ENCODE results near the gene ZSCAN10. TPM values are rescaled to one million over a fixed set of nuclear protein-coding genes. Genes with fewer than 3 reads are reported as not detected.
A peak's percentile ranks its signal among the peaks of the same experiment; 100 is the strongest.

ZSCAN10 gene
- total and polyA plus RNA-seq, 7 donors: 0.07 to 0.16 TPM; not detected in 5

- Histone ChIP-seq H3K27ac (peak overlapping the region; percentile 59), H3K4me1 (peaks cover 28% of the 10 kb centered on the region), H3K9me3 (no peaks in the 10 kb centered on the region), H3K36me3 (ENCODE audit: insufficient read depth in 1 of 2, low read depth in 1 of 2) (peaks cover 0 to 41% of the 10 kb centered on the region in 2 donors), H3K27me3 (ENCODE audit: insufficient read depth in 3 of 3, low read length in 2 of 3) (no peaks in the 10 kb centered on the region), H3K4me3 (peak overlapping the region; percentile 57)
- TF ChIP-seq CTCF (IDR thresholded peaks at IDR 0.05): peak; percentile 89
- ATAC-seq (peak; percentile 64 to 85 (median 76)), DNase-seq (peak; percentile 58 to 83)
- intact Hi-C loops (cut with DNase I): loop anchor here (1.0 to 5.0 kb wide), 3 partner anchors 38 to 72 kb away; no protein-coding TSS in a partner anchor
- 14 to 19% (median 18%) methylated on average over 28 of the region's 28 CpGs for WGBS, 3 donors
Observed at GRCh38 chr16:3129137-3130131, 30.3 kb upstream of the ZSCAN10 start.

- DNase-seq (no peak), ATAC-seq (no peak)
- no peak overlapping the region for H3K27ac ChIP-seq
- H3K4me3 ChIP-seq: no peak overlapping the region
- TF ChIP-seq CTCF (IDR thresholded peaks at IDR 0.05): no peak
- intact Hi-C loops (cut with DNase I): loop anchor here (5.0 kb wide), 2 partner anchors 40 to 70 kb away; no protein-coding TSS in a partner anchor
- H3K36me3 ChIP-seq (ENCODE audit: insufficient read depth in 1 of 2, low read depth in 1 of 2): peaks cover 0 to 41% of the 10 kb centered on the region in 2 donors
- no peaks in the 10 kb centered on the region for H3K27me3 ChIP-seq (ENCODE audit: insufficient read depth in 3 of 3, low read length in 2 of 3)
- no peaks in the 10 kb centered on the region for H3K9me3 ChIP-seq
- 52 to 61% (median 52%) methylated on average over 6 of the region's 6 CpGs for WGBS, 3 donors
- peaks cover 24% of the 10 kb centered on the region for H3K4me1 ChIP-seq
Observed at GRCh38 chr16:3127745-3128144, 28.7 kb upstream of the ZSCAN10 start.

DNA sequence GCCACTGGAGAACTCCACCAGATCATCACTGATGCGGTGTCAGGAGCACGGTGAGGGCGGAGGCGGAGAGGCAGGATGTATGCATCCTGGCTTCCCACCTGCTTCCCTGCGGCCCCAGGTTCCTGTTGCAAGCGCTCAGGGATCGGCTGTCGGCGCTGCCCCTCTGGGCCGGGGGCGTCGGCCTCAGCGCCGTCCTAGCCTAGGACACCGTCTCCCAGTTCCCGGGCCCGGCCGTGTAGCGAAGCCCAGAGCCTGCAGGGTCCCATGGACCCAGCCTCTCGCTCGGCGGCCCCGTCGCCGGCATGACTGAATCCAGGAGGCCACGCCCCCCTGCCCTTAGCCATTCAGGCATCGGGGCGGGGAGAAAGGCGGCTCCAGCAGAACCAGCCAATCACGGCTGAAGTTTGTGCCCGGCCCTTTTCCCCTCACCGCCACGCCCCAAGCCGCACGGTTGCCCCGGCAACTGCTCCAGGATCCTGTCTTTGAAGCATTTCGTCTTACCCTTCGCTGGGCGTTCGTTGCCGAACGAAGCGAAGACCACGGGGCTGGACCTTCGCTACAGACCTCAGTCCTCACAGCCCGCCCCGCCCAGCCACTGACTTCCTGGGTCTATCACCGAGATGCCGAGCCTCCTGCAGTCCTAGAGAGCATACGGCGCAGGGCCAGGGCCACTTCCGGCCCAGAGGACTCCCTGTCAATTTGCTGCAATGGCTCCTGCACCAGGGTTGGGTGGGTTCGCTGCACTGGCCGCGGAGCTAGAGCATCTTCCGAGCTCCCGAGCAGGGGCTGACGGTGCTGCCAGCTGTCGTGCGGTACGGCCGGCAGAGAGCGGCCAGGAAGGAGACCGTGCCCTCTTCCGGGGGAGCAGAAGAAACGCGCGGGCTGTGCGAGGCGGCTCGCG is 25.1 kb upstream of the ZSCAN10 start:
- intact Hi-C loops (cut with DNase I): no loop called here
- peak overlapping the region; percentile 74 for H3K4me3 ChIP-seq
- H3K27me3 ChIP-seq (ENCODE audit: insufficient read depth in 3 of 3, low read length in 2 of 3): no peaks in the 10 kb centered on the region
- ATAC-seq (peak; percentile 92 to 97 (median 96)), DNase-seq (peak; percentile 96 to 97)
- TF ChIP-seq CTCF (IDR thresholded peaks at IDR 0.05): peak; percentile 10
- peaks cover 24% of the 10 kb centered on the region for H3K4me1 ChIP-seq
- 0 to 1% (median 1%) methylated on average over 62 to 72 of the region's 72 CpGs for WGBS, 3 donors
- peak overlapping the region; percentile 70 for H3K27ac ChIP-seq
- peaks cover 0 to 27% of the 10 kb centered on the region in 2 donors for H3K36me3 ChIP-seq (ENCODE audit: insufficient read depth in 1 of 2, low read depth in 1 of 2)
- H3K9me3 ChIP-seq: no peaks in the 10 kb centered on the region

- Histone ChIP-seq H3K27ac (no peak overlapping the region), H3K27me3 (ENCODE audit: insufficient read depth in 3 of 3, low read length in 2 of 3) (no peaks in the 10 kb centered on the region), H3K9me3 (no peaks in the 10 kb centered on the region), H3K4me1 (peaks cover 15% of the 10 kb centered on the region), H3K4me3 (no peak overlapping the region), H3K36me3 (ENCODE audit: insufficient read depth in 1 of 2, low read depth in 1 of 2) (peaks cover 0 to 38% of the 10 kb centered on the region in 2 donors)
- no peak for TF ChIP-seq CTCF (IDR thresholded peaks at IDR 0.05)
- intact Hi-C loops (cut with DNase I): no loop called here
- WGBS, 3 donors: 45 to 54% (median 49%) methylated on average over 8 of the region's 8 CpGs
- ATAC-seq (no peak), DNase-seq (no peak)
Observed at GRCh38 chr16:3122926-3123570, 24.0 kb upstream of the ZSCAN10 start.

Measured in psoas muscle (tissue), 8 donors.